GM20431 (cell line): ENCODE data around the gene PTGFR.

Experiments
- in situ Hi-C: fragments of 300-500 bp; cut with MseI, MboI; formaldehyde crosslinking; loops from one replicate; pipeline ENCODE4 v1.15.0; 2020; ENCODE audit warnings: low sequenced_read_pairs; ENCODE audit not compliant: unreplicated experiment

PTGFR gene

DNA sequence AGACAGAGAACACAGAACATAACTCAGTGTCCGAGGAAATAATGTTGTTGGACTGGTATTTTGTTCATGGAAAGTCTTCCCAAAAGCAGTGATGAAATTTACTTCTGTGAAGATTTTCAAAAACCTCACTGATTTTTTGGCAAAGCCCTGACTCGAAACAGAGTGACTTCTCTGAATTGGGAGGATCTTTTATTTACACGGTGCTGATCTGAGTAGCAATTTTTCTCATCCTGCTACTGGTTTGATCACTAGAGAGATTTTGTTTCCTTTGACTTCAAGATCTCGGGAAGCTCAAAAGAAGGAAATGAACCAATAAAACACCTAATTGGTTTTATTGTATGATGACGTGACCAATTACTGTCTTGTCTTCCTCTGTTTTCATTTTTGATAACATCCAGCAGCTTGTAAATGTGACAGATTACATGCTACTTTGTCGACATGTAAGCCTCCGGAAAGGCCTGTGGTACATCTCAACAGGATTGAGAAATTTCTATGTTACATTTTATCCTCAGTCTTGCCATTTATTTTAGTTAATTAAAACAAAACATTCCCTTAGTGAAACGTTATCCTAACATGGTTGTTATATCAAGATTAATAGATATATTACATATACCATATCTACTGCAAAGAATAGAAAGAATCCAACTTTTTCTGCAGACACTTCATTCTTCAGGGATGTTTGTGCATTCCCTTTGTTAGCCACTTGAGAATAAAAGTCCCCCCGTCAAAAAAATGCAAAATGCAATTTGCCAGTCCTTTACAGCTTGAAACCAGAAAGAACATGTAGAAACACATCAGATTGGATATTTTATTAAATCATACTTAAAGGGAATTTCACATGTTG lies 86.7 kb downstream of the PTGFR start:
- in situ Hi-C loops, result no loop called here

DNA sequence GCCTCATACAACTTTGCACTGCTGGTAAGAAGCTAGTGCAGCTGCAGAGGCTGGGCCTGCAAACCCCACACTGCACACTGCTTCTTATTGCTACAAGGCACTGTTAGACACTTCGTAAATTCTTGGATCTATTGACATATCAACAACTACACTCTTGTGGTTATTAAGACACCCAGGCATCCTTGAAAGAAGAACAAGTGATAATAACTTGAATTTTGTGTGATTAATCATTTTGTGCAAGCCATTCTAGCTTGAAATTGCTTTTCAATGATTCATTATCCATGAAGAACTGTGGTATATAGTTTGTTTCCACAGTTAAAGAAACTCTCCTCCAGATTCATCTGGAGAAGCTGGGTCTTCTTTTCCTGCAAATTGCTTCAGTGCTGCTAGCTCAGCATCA lies 95.8 kb downstream of the PTGFR start:
- in situ Hi-C loops, result no loop called here

DNA sequence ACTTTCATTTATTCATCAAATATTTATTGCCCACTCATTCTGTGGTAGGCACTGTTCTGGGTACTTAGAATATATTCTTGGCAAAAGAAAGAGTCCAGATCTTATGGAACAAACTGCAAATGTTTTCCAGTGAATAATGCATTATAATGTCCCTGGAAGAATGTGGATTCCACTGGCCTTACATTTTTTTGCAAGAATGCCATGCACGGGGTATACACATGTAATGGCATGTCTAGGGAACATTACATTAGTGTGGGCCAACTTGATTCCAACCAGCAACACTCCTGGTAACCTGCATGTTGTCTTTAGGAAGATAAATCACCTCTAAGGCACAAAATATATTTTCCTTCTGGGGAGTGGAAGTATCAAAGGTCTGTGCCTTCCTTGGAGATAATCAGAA lies 96.4 kb downstream of the PTGFR start:
- in situ Hi-C loops, result no loop called here
